Measurements from ENCODE around the gene LTBP3.

The LTBP3 gene

DNA sequence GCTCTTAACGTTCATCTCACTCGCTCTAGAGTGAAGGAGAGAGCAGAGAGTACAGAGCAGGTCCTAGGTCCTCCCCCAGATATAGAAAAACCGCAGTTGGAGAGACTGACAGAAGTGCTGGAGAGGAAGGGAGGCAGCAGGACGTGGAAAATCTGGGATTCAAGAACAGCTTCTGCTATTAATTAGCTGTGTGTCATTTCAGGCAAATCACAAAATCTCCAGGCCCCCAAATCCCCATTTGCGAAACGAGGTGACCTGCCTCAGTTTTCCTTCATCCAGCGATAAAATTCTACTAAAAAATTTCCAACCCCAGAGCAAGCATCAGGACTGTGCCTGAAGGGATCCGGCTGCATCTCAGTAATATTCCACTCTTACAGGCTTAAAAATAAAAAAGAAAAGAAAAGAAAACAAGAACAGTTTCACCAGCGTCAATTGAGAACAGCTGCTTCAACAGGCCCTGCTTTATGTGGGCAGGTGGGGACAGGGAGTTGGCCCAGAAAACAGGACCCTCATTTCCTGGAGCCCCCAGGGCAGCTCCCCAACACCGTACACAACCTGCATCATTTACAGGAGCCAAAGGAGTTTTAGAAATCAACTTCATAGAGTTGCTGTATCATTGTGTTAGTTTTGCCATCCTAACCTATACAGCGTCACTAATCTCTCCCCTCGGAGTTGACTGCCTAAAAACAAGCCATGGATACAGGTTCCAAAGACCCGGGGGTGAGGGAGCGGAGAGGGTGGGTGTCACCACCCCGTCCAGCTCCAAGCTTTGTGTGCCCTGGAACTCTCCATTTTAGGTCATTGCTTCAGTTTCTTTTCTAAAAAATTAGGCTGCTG lies 61.6 kb downstream of the LTBP3 start:
- no peak for DNase-seq (ENCODE audit: low read depth in 2 of 2)

DNA sequence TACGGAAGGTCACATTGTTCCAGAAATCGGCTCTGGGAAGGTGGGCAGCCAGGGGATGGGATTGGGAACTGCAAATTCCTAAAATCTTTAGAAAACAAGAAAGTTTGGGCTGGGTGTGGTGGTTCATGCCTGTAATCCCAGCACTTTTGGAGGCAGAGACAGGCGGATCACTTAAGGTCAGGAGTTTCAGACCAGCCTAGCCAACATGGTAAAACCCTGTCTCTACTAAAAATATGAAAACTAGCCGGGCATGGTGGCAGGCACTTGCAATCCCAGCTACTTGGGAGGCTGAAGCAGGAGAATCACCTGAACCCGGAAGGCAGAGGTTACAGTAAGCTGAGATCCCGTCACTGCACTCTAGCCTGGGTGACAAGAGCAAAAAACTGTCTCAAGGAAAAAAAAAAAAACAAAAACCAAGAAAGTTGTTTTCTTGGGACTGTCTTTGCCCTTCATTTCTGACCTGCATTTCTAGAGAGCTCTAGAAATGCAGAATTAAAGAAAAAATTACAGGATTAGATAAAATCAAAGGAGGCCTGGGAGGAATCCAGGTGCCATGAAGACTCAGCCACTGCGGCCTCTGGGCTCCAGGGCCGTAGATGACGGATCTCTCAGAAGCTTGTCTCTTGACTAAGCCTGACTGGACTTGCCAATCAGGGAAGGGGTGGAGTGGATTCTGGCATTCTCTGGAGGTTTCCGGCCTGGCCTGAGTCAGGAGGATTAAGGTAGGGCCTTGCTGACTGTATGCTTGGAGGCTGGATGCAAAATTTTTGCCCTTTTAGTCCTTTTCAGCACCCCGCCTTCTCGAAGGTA lies 64.6 kb downstream of the LTBP3 start:
- DNase-seq (ENCODE audit: low read depth in 2 of 2) = no peak

DNA sequence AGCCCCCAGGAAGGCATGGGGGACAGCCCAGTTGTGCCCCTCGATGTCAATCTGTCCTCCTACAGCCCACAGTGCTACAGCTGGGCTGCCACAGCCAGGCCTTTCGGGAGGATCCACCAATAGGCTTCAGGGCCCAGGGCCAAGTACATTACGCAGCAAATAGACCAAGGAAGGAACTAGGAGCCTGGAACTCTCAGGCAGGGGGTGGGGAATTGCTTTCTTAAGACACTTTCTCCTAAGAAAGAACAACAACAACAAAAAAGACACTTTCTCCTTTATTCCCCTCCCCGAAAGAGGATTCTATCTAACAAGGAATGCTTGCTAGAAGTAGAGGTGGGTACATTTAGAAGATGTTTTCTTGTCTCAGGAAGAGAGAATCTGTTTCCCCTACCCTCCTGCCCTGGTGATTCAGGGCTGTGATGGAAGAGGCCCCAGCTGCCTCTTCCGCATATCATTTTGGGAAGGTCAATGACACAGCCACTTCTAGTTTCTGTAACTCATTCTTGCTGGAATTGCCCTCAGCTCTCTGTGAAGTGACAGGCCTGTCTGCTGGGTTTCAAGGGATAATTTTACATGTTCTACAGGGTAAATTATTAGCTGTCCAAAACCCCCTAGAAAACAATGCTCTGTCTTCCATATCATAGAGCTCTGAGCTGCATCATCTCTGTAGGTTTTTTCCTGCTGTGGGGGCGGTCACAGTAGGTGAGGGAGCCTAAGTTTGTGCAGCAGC lies 65.4 kb downstream of the LTBP3 start:
- DNase-seq (ENCODE audit: low read depth in 2 of 2) = no peak

DNA sequence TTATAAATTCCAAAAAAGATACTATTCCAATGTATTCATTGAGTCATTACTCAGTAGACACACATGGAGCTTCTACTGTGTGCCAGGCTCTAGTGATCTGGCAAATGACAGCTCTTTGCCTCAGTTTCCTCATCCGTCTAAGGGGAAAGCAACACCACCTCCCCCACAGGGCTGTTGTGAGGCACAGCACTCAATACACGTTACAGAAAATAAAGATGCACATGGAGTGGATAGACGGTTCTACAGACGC lies 65.8 kb downstream of the LTBP3 start:
- no peak for DNase-seq (ENCODE audit: low read depth in 2 of 2)

DNA sequence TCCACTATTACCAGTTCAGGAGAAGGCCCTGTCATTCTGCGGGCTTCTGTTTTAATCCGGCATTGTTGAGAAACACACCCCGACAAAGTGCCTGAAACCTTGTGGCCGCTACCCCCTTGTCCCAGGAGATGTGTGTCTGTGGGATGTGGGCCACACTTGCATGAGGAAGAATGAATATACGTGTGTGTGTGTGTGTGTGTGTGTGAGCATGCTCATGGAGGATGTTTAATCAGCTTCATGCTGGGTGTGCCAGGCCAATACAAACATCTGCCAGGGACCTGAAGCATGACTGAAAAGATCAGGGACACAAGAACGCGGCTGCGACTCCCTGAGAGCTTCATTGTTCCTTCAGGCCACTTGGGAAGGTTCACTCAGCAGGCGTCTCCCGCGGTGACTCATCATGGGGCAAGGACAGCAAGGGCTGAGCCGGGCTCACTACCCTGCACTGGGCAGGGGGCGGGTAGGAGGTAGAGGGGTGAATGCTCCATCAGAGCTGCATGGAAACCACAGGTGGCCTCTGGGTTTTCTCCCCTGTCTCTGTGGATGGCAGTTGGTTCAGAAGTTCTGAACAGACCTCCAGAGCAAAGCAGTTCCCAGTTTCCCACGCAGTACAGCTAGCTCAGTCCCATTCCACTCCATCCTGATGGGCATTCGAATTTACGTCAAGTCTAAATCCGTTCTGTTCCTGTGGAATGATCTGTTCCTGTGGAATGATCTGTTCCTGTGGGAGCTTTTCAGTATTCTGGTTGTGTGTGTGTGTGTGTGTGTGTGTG lies 66.4 kb downstream of the LTBP3 start:
- no peak for DNase-seq (ENCODE audit: low read depth in 2 of 2)

DNA sequence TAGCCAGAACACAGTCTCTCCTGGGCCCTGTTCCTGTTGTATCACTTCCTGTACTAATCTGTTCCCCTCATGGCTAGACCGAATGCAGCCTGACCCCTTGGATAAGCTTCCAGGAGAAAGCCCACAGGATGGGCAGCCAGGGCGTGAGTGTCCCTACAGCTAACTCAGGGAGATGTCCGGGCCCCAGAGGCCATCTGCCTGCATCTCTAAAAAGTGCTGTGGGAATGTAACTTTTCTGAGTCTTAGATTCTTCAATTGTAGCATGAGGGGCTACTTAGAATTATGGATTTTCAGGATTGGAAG lies 67.0 kb downstream of the LTBP3 start:
- DNase-seq (ENCODE audit: low read depth in 2 of 2) = no peak

DNA sequence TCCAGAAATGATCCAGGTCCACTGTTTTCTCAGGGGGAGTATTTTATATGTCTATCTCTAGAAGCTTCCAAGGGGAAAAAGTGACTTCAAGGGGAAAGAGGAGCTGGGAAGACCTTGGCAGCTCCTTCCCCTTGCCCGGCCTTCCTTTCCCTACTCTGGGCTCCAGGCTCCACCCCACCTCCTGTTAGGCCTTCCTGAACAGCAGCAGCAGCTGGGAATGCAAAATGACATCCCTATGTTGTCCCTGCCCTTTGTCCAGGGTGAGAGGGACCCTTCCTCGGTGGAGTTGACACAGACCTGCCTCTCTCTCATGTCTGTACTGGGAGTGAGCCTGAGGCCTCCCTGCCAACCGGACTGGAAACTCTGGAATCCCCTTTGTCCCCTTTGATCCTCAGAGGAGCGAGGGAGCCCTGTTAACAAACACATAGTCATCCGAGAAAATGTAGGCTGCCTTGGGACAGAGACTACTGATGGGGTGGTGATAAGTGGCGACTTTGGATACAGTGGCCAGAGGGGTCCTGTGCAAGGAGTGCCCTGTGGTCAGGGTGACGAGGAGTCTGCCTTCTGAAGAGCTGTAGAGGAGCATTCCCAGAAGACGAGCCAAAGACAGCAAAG lies 68.3 kb downstream of the LTBP3 start:
- DNase-seq (ENCODE audit: low read depth in 2 of 2) = no peak

DNA sequence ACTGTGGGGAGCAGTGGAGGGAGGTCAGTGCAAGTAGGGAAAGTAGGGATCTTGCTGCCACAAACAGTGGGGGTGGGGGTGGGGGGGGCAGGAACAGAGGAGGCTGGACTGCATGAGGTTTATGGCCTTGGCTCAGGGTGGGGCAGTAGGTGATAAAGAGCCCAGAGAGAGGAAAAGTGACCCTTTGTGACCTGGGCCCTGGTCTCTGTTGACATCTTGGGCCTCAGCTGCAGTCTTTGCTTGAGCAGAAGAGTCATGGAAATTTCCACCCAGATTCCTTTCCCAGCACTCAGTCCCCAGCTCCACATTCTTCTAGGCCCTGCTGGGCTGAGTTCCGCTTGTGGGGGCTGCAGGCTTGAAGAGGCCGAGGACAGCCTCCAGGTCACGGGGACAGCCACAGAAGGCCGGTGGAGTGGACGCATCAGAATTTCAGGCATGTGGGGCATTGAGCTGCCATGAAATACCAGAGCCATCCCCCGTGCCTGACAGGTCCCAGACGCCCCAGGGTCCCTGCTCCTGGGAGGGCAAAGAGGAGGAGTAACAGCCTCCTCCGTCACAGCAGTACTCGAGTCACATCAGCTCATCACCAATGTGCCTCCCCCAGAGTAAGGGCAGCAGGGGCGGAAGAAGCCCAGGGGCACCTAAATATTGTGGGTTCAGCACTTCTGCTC lies 69.0 kb downstream of the LTBP3 start:
- DNase-seq (ENCODE audit: low read depth in 2 of 2) = no peak

Data from stimulated activated CD8-positive, alpha-beta memory T cell treated with anti-CD3 and anti-CD28 coated beads, Interleukin-15, amount 100 ng/mL, for 48 hours (primary cell).